HL-60 (cell line): ENCODE measurements around the gene NTHL1.

Source experiments
- DNase-seq, 2 experiments: peaks; one replicate each; pipeline ENCODE4 v3.0.0-alpha.2; 2010 to 2020; ENCODE audit warnings: low read depth in 1 of 2, low spot score in 1 of 2
- H3K27ac ChIP-seq: fragments of 250-450 bp; sonication (Bioruptor Pico); replicated peaks from 2 replicates; pipeline ENCODE4 v1.5.1; 2020; ENCODE audit warnings: mild to moderate bottlenecking, moderate library complexity
- H3K27me3 ChIP-seq: fragments of 250-450 bp; sonication (Bioruptor Pico); 2 replicates; pipeline ENCODE4 v1.5.1; 2021; ENCODE audit warnings: mild to moderate bottlenecking, moderate library complexity; ENCODE audit not compliant: insufficient read depth, poor library complexity, severe bottlenecking
- H3K4me3 ChIP-seq: replicated peaks from 2 replicates; pipeline ENCODE4 v1.5.1; 2011; ENCODE audit warnings: mild to moderate bottlenecking, control low read depth, low read length; ENCODE audit not compliant: insufficient read depth
- CTCF ChIP-seq: IDR thresholded peaks from one replicate; pipeline ENCODE4 v1.5.1; 2011; ENCODE audit warnings: low read length, control low read depth, inconsistent platforms; ENCODE audit not compliant: insufficient read depth
- GABPA ChIP-seq: IDR thresholded peaks from 2 replicates; pipeline ENCODE4 v1.6.1; 2012; ENCODE audit warnings: low read depth
- POLR2AphosphoS5 ChIP-seq: IDR thresholded peaks from 2 replicates; pipeline ENCODE4 v1.6.1; 2012; ENCODE audit warnings: low read depth
- REST ChIP-seq: IDR thresholded peaks from 2 replicates; pipeline ENCODE4 v1.6.1; 2012; ENCODE audit warnings: low read depth; ENCODE audit not compliant: insufficient replicate concordance
- SPI1 ChIP-seq: IDR thresholded peaks from 2 replicates; pipeline ENCODE4 v1.6.1; 2012; ENCODE audit warnings: low read depth, mild to moderate bottlenecking, borderline replicate concordance

The NTHL1 gene

DNA sequence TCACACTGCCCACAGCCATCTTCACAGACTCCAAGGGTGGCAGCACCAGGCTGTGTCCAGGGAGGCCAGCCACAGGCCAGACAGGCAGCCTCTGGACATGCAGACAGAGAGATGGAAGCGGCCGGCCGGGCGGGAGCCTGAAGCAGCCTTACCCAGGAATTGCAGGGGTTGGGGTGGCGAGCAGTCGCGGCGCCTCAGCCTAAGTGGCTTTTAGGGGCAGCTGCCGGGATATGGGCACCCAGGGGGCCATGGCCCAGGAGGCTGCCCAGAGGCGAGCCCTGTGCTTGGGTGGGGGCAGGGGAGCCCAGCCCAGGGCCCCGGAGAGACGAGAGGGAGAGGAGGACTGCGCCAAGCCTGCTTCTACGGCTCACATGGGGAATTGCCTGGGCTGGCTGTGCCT lies 22.4 kb downstream of the NTHL1 start:
- no peak for TF ChIP-seq CTCF
- TF ChIP-seq REST: no peak
- Histone ChIP-seq H3K27me3 (peaks cover 24% of the 10 kb centered on the region), H3K27ac (no peak overlapping the region), H3K4me3 (no peak overlapping the region)
- no peak for DNase-seq

DNA sequence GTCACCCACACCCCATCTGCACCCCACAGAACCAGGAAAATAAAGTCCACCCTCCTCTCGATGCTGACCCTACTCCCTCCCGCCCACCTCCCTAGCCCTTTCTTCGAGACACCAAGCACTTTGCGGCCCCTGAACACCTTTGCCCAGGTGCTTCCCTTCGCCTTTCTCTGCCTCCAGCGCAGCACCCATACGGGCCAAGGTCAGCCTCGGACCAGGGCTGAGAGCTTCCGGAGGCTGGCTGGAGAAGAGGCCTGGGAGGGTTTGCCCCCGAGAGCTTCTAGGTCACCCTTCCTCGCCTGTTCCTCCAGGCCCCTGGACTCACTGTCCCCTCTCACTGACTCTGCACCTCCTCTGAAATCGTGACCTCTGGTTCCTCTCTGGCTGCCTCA lies 23.6 kb downstream of the NTHL1 start:
- TF ChIP-seq SPI1 (no peak), POLR2AphosphoS5 (no peak), CTCF (no peak), REST (no peak)
- Histone ChIP-seq H3K27me3 (peaks cover 34% of the 10 kb centered on the region), H3K27ac (no peak overlapping the region), H3K4me3 (no peak overlapping the region)
- DNase-seq: no peak

GRCh38 chr16:2023092-2024031 lies 24.3 kb downstream of the NTHL1 start:
- Histone ChIP-seq H3K4me3 (peak overlapping the region; percentile 23), H3K27me3 (peaks cover 39% of the 10 kb centered on the region), H3K27ac (no peak overlapping the region)
- peak; percentile 78 to 89 for DNase-seq
- peak; percentile 95 for TF ChIP-seq CTCF
- 0 out of 2 replicates have a peak, but pooled peaks have one; percentile 6 for TF ChIP-seq SPI1
- no peak for TF ChIP-seq GABPA

DNA sequence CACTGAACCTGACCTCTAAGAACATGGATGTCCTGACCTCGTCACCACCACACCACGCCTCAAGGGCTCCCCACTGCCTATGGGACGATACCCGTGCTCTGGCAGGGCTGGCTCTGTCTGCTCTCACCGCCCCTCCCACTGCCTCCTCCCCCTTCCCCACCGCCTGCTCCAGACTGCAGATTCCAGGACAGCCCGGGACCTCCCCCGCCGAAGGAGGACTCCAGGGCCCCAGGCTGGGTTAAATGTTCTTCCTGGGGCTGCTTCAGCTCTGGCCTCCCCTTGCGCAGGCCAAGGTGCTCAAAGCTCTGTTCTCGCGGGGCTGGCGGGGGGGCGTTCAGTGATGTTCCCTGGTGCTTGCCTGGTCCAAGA lies 24.9 kb downstream of the NTHL1 start:
- Histone ChIP-seq H3K27ac (no peak overlapping the region), H3K4me3 (peak overlapping the region; percentile 17; the same call in 1 of the 2 replicates), H3K27me3 (peaks cover 33% of the 10 kb centered on the region)
- DNase-seq: no peak
- TF ChIP-seq SPI1 (no peak), POLR2AphosphoS5 (no peak), CTCF (no peak)
